ENCODE results near the gene PODXL.
"Not testable (repeated sequence)": the region's sequence is repeated elsewhere in the genome, so short reads cannot be mapped to it uniquely, and the experiment has no call there.

Gene PODXL

DNA sequence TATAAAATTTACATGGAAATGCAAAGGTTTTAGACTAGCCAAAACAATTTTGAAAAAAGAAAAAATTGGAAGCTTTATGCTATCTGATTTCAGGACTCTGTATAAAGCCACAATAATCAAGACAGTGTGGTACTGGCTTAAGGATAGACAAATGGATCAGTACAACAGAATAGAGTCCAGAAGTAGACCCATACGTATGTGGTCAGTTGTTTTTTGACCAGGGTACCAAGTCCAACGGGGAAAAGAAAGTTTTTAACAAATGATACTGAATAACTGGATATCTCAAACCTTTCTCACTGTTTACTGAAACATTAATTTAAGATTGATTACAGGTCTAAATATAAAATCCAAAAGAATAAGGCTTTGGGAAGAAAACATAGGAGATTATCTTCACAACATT, 79.7 kb downstream of the PODXL start:
- H3K4me1 Mint-ChIP-seq: no peaks in the 10 kb centered on the region
- no peaks in the 10 kb centered on the region for H3K27me3 Mint-ChIP-seq
- no peaks in the 10 kb centered on the region for H3K9me3 Mint-ChIP-seq
- H3K4me3 Mint-ChIP-seq: no peak overlapping the region
- H3K36me3 Mint-ChIP-seq: peaks cover 13% of the 10 kb centered on the region
- H3K27ac Mint-ChIP-seq: peak overlapping the region; percentile 8

DNA sequence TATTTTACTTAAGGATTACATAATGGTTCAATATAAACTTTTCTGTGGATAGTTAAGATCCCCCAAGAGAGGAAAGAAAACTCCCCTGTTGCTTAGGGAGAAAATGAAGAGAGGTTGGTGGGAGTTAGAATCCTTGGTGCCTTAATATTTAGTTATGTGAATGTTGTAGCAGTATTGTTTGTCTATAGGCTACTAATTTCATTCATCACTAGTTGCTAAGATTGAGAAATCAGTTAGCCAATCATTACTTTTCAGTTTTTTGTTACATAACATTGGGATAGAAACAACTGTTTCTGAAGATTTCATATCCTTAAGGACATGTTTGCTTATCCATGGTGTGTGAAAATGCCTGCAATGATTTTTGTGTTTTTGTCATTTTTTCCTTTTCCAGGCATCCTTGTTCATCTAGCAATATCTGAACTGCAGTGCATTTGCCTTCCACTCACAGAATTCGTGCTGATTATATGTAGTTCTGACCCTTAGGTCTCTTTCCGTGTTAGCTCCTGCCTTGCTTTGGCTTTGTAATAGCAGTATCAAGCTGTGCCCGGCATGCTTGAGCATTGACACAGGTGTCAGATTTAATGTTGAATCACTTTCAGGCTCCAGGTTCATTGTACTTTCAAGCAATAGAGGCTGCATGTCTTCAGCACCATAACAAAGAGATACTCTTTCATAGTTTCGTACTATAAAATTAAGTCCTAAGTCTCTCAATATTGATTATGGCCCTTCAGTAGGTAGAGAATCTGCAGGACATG, 85.0 kb downstream of the PODXL start:
- Mint-ChIP-seq H3K27me3 (no peaks in the 10 kb centered on the region), H3K27ac (no peak overlapping the region), H3K9me3 (no peaks in the 10 kb centered on the region), H3K36me3 (peaks cover 36% of the 10 kb centered on the region), H3K4me3 (no peak overlapping the region), H3K4me1 (no peaks in the 10 kb centered on the region)

DNA sequence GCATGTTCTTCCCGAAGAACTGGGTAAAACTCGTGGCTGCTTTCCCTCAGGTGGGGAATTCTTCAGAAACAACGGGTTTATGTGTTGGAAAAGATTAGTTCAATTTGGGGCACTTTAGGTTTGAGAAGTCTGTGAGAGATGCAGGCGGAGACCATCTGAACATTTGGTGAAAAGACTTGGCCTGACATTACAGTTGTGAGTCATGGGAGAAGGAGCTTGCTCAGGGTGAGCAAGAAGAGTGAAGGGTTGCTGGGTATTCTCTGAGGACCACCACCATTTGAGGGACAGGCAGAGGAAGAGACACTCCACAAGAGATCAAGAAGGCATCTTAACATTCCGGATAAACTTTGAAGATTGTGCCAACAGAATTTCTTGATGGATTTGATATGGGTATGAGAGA, 88.6 kb downstream of the PODXL start:
- H3K4me3 Mint-ChIP-seq: no peak overlapping the region
- no peaks in the 10 kb centered on the region for H3K4me1 Mint-ChIP-seq
- no peaks in the 10 kb centered on the region for H3K9me3 Mint-ChIP-seq
- peaks cover 28% of the 10 kb centered on the region for H3K36me3 Mint-ChIP-seq
- no peak overlapping the region for H3K27ac Mint-ChIP-seq
- H3K27me3 Mint-ChIP-seq: no peaks in the 10 kb centered on the region

DNA sequence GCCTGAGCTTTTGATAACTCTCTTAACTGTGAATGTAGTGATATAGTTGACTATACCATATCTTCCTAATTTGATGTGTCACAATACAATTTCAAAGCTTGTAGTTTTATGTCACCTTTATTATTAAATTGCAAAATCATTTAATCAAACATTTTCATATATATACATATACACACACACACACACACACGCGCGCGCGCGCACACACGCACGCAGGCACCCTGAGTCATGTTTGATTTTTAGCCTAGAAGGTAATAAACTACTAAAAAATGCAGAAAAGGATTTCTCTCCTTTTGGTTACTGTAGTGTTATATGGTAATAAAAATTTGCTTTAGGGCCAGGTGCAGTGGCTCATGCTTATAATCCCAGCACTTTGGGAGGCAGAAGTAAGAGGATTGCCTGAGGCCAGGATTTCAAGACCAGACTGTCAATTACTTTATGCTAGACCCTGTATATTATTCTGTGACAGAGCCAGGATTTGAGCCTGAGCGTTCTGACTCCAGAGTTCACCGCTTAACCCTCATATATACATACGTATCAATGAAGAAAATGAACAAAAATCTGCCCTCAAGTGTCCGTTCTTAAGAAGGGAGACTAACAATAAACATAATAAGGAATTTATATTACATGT, 89.6 kb downstream of the PODXL start:
- Mint-ChIP-seq H3K27me3 (no peaks in the 10 kb centered on the region), H3K36me3 (peaks cover 30% of the 10 kb centered on the region), H3K27ac (no peak overlapping the region), H3K4me1 (no peaks in the 10 kb centered on the region), H3K9me3 (no peaks in the 10 kb centered on the region), H3K4me3 (no peak overlapping the region)

- not testable (repeated sequence) for H3K9me3 Mint-ChIP-seq, H3K27me3 Mint-ChIP-seq, H3K4me3 Mint-ChIP-seq, H3K27ac Mint-ChIP-seq
- Mint-ChIP-seq H3K4me1 (peaks cover 10% of the 10 kb centered on the region), H3K36me3 (peaks cover 20% of the 10 kb centered on the region)
Measured at GRCh38 chr7:131462715-131463114, 93.7 kb downstream of the PODXL start.

DNA sequence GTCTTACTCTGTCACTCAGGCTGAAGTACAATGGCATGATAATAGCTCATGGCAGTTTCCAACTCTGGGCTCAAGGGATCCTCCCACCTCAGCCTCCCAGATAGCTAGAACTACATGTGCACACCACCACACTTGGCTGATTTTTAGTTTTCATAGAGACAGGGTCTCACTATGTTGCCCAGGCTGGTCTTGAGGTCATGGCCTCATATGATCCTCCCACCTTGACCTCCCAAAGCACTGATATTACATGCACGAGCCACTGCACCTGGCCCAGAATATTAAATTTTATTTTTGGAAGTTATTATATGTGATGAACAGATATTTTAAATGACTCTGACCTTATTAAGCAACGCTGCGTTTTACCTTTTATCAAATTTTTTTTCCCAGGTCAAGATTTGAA, 94.4 kb downstream of the PODXL start:
- Mint-ChIP-seq H3K4me1 (peaks cover 10% of the 10 kb centered on the region), H3K27me3 (no peaks in the 10 kb centered on the region), H3K9me3 (no peaks in the 10 kb centered on the region), H3K27ac (no peak overlapping the region), H3K4me3 (no peak overlapping the region), H3K36me3 (peaks cover 18% of the 10 kb centered on the region)

GRCh38 chr7:131459256-131459655, 97.2 kb downstream of the PODXL start:
- Mint-ChIP-seq H3K27ac (peak overlapping the region; percentile 55), H3K36me3 (peaks cover 19% of the 10 kb centered on the region), H3K27me3 (no peaks in the 10 kb centered on the region), H3K4me1 (peaks cover 10% of the 10 kb centered on the region), H3K4me3 (no peak overlapping the region), H3K9me3 (no peaks in the 10 kb centered on the region)

DNA sequence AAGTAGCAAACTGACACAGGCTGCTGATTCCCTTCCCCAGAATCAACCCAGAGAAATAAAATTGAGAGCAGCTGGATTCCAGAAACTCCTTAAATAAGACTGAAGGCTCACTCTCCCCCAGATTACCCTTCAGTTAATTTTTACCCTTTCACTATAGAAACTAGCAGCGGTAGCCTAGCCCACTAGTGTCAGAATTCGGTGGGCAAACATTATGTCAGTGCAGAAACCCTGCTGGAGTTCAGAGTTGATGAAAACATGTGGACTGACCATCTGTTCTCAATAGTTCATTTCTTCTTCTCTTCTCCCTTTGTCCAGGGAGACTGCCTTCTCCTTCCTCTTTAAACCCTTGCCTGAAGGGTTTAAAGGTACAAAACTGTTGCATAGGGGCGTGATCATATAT, 100.1 kb downstream of the PODXL start:
- no peaks in the 10 kb centered on the region for H3K27me3 Mint-ChIP-seq
- no peaks in the 10 kb centered on the region for H3K9me3 Mint-ChIP-seq
- no peak overlapping the region for H3K27ac Mint-ChIP-seq
- H3K4me3 Mint-ChIP-seq: no peak overlapping the region
- H3K4me1 Mint-ChIP-seq: peaks cover 10% of the 10 kb centered on the region
- peaks cover 22% of the 10 kb centered on the region for H3K36me3 Mint-ChIP-seq

DNA sequence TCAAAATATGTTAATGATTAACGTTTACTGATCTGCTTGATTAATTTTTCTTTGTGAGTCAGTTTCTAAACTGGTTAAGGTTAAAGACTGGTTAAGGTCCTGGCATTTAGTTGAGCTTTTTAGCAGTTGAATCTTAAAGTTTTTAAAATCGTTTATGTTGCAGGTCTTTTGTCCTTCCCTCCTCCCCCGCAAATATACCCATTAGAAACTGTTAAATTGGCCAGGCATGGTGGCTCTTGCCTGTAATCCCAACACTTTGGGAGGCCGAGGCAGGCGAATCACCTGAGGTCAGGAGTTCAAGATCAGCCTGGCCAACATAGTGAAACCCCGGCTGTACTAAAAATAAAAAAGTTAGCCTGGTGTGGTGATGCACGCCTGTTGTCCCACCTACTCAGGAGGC, 100.9 kb downstream of the PODXL start:
- Mint-ChIP-seq H3K4me3 (no peak overlapping the region), H3K27ac (no peak overlapping the region), H3K36me3 (peaks cover 23% of the 10 kb centered on the region), H3K27me3 (no peaks in the 10 kb centered on the region), H3K9me3 (no peaks in the 10 kb centered on the region), H3K4me1 (peaks cover 10% of the 10 kb centered on the region)

GRCh38 chr7:131455001-131455400, 101.4 kb downstream of the PODXL start:
- Mint-ChIP-seq H3K4me3 (no peak overlapping the region), H3K9me3 (no peaks in the 10 kb centered on the region), H3K4me1 (peaks cover 8% of the 10 kb centered on the region), H3K27ac (no peak overlapping the region), H3K27me3 (no peaks in the 10 kb centered on the region), H3K36me3 (peaks cover 24% of the 10 kb centered on the region)

DNA sequence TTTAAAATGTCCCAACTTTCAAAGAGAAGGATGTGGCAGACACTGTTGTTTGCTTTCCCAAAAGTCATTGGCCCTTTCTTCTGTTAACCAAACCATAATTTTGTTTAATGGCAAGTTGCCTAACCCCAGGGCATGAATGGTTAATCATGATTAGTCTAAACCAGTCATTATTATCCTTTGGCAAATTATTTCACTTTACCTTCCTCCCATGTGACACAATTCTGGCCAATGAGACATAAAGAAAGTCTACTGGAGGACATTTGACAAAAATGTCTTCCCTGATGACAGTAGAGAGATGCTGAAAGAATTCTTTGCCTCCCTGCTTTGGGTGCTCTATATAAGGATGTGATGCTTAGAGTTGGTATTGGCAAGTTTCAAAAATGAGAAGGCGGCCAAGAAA, 101.9 kb downstream of the PODXL start:
- H3K27me3 Mint-ChIP-seq: no peaks in the 10 kb centered on the region
- H3K4me3 Mint-ChIP-seq: no peak overlapping the region
- H3K36me3 Mint-ChIP-seq: peaks cover 22% of the 10 kb centered on the region
- H3K4me1 Mint-ChIP-seq: peaks cover 4% of the 10 kb centered on the region
- no peaks in the 10 kb centered on the region for H3K9me3 Mint-ChIP-seq
- no peak overlapping the region for H3K27ac Mint-ChIP-seq

Measured in activated naive CD4-positive, alpha-beta T cell treated with anti-CD3 and anti-CD28 coated beads, Interleukin-2, amount 50 U/mL, for 24 hours (primary cell).